Neuronal stem cell (in vitro differentiated cells): ENCODE results near the gene RNF149. TPM values are rescaled to one million over a fixed set of nuclear protein-coding genes. Genes with fewer than 3 reads are reported as not detected.

Source experiments
- DNase-seq: peaks from one replicate; pipeline ENCODE4 v3.0.0-alpha.2; 2013; ENCODE audit warnings: low spot score
- H2AFZ ChIP-seq: one replicate; pipeline ENCODE4 v1.6.1; 2013; ENCODE audit warnings: mild to moderate bottlenecking, low read length, inconsistent platforms
- H2AK5ac ChIP-seq: 2 replicates; pipeline ENCODE4 v1.6.1; 2013; ENCODE audit warnings: low read depth, mild to moderate bottlenecking, inconsistent platforms, low read length, moderate library complexity, mixed read lengths
- H2BK120ac ChIP-seq: 2 replicates; pipeline ENCODE4 v1.6.1; 2013; ENCODE audit warnings: low read depth, mild to moderate bottlenecking, inconsistent platforms, low read length, moderate library complexity, mixed read lengths
- H2BK12ac ChIP-seq: one replicate; pipeline ENCODE4 v1.6.1; 2013; ENCODE audit warnings: low read length, inconsistent platforms
- H2BK15ac ChIP-seq: 2 replicates; pipeline ENCODE4 v1.6.1; 2013; ENCODE audit warnings: mild to moderate bottlenecking, low read length, inconsistent platforms, mixed read lengths
- H2BK5ac ChIP-seq: one replicate; pipeline ENCODE4 v1.6.1; 2013; ENCODE audit warnings: inconsistent platforms, mild to moderate bottlenecking, low read length, moderate library complexity
- H3K14ac ChIP-seq: one replicate; pipeline ENCODE4 v1.6.1; 2013; ENCODE audit warnings: low read length, inconsistent platforms
- H3K18ac ChIP-seq: 2 replicates; pipeline ENCODE4 v1.6.1; 2013; ENCODE audit warnings: low read length, inconsistent platforms
- H3K23ac ChIP-seq: 2 replicates; pipeline ENCODE4 v1.6.1; 2013; ENCODE audit warnings: low read depth, mild to moderate bottlenecking, mixed read lengths, low read length, inconsistent platforms; ENCODE audit not compliant: poor library complexity
- H3K27ac ChIP-seq: replicated peaks from 3 replicates; pipeline ENCODE4 v1.5.1; 2013; ENCODE audit warnings: low read length, inconsistent platforms
- H3K27me3 ChIP-seq, 3 experiments: 2 replicates each; pipeline ENCODE4 v1.6.1; 2013; ENCODE audit warnings: low read length in 3 of 3, mild to moderate bottlenecking in 2 of 3, inconsistent platforms in 1 of 3, low read depth in 1 of 3, mixed read lengths in 1 of 3, moderate library complexity in 1 of 3; ENCODE audit not compliant: control insufficient read depth in 3 of 3, insufficient read depth in 3 of 3
- H3K36me3 ChIP-seq, 2 donors: replicated peaks in 1 of 2; 2 replicates each; pipeline ENCODE4 v1.6.1; 2013; ENCODE audit warnings: low read length in 2 of 2; ENCODE audit not compliant: control insufficient read depth in 2 of 2, insufficient read depth in 2 of 2
- H3K4ac ChIP-seq: 2 replicates; pipeline ENCODE4 v1.6.1; 2013; ENCODE audit warnings: inconsistent platforms, mild to moderate bottlenecking, low read length, moderate library complexity
- H3K4me1 ChIP-seq, 2 donors: 1 replicate in 1 of 2; 2 replicates in 1 of 2; pipeline ENCODE4 v1.6.1; 2013; ENCODE audit warnings: low read length in 2 of 2, low read depth in 1 of 2; ENCODE audit not compliant: control insufficient read depth in 2 of 2, insufficient read depth in 1 of 2
- H3K4me2 ChIP-seq: one replicate; pipeline ENCODE4 v1.6.1; 2013; ENCODE audit warnings: mild to moderate bottlenecking, low read length, inconsistent platforms; ENCODE audit not compliant: insufficient read depth, poor library complexity, severe bottlenecking
- H3K4me3 ChIP-seq, 2 donors: 2 replicates each; pipeline ENCODE4 v1.5.1; 2013; ENCODE audit warnings: low read length in 2 of 2, mild to moderate bottlenecking in 2 of 2, inconsistent platforms in 1 of 2, moderate library complexity in 1 of 2
- H3K79me1 ChIP-seq: one replicate; pipeline ENCODE4 v1.6.1; 2013; ENCODE audit warnings: low read depth, mild to moderate bottlenecking, inconsistent platforms, low read length, moderate library complexity
- H3K9ac ChIP-seq: one replicate; pipeline ENCODE4 v1.6.1; 2013; ENCODE audit warnings: mild to moderate bottlenecking, low read depth, low read length, inconsistent platforms; ENCODE audit not compliant: poor library complexity
- H3K9me3 ChIP-seq, 2 donors: replicated peaks in 1 of 2; 2 replicates each; pipeline versions ENCODE3 to v1.6.1; 2013; ENCODE audit warnings: low read length in 2 of 2, mild to moderate bottlenecking in 2 of 2, inconsistent platforms in 1 of 2, low read depth in 1 of 2, mixed read lengths in 1 of 2, moderate library complexity in 1 of 2; ENCODE audit not compliant: control insufficient read depth in 2 of 2, insufficient read depth in 1 of 2
- H4K8ac ChIP-seq: one replicate; pipeline ENCODE4 v1.6.1; 2013; ENCODE audit warnings: low read depth, mild to moderate bottlenecking, inconsistent platforms, low read length, moderate library complexity
- H4K91ac ChIP-seq: one replicate; pipeline ENCODE4 v1.6.1; 2013; ENCODE audit warnings: low read length, low read depth, mild to moderate bottlenecking, inconsistent platforms; ENCODE audit not compliant: poor library complexity
- WGBS, 2 donors: extraction: QIAGEN DNeasy Blood & Tissue Kit; methylation state at CpG; one replicate each; pipeline ENCODE4 v1.1.7; 2013; ENCODE audit warnings: missing lambda C conversion rate in 2 of 2, mixed read lengths in 1 of 2; ENCODE audit not compliant: insufficient read length in 2 of 2, insufficient replicate concordance in 1 of 2; ENCODE audit errors: extremely low coverage in 2 of 2; 5-methylcytosine and 5-hydroxymethylcytosine counted together
- polyA plus RNA-seq, 2 experiments: library from polyadenylated mRNA; stranded (reverse); fragments of 200-250 nt; gene quantifications; one replicate each; pipeline ENCODE4 v1.2.3, GENCODE V29; 2013

RNF149 gene, protein sequence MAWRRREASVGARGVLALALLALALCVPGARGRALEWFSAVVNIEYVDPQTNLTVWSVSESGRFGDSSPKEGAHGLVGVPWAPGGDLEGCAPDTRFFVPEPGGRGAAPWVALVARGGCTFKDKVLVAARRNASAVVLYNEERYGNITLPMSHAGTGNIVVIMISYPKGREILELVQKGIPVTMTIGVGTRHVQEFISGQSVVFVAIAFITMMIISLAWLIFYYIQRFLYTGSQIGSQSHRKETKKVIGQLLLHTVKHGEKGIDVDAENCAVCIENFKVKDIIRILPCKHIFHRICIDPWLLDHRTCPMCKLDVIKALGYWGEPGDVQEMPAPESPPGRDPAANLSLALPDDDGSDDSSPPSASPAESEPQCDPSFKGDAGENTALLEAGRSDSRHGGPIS
- polyA plus RNA-seq (2013, experiment 1 of 2): 16.8 TPM
- 17.8 TPM for polyA plus RNA-seq (2013, experiment 2 of 2)

DNA sequence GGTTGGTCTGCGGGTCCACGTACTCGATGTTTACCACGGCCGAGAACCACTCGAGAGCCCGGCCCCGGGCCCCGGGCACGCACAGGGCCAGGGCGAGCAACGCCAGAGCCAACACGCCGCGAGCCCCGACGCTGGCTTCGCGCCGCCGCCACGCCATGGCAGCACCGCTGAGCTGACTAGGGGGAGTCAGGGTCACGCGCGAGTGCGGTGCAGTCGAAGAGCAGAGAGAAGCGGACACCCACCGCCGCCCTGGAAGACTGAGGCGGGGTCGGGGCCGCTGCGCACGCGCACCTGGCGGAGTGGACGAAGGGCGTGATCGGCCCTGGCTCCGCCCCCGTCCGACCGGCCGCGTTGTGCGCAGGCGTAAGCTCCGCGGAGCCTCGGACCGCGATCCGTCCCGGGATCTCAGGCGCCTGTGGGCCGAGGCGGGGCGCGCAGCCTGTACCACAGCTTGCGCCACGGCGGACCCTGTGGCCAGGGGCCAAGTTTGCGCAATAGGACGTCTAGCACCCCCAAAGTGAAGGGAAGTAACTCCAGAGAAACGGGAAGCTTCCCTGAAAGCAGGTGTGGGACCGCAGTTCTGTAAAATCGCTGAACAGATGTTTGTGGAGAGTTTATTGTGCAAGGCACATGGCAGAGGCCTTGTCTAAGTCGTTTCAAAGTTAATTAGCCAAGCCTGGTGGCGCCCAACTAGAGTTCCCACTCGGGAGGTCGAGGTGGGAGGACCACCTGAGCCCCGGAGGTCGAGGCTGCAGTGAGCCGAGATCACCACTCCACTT is at the start of gene RNF149:
Gene RNF149 (minus strand): TSS at position 270 of the 779 bp plus-strand sequence. CDS start 113 bp downstream, at position 157.
- H2BK15ac ChIP-seq: no peak within 1 kb of the TSS
- H3K4ac ChIP-seq: no peak within 1 kb of the TSS
- peak within 1 kb of the TSS; percentile 99 for H3K18ac ChIP-seq
- H3K9ac ChIP-seq: peak within 1 kb of the TSS; percentile 99
- no peak within 1 kb of the TSS for H2BK12ac ChIP-seq
- peaks cover 0 to 14% of the 10 kb centered on the region in 2 donors for H3K36me3 ChIP-seq
- peak within 1 kb of the TSS; percentile 98 for H2AFZ ChIP-seq
- peak within 1 kb of the TSS; percentile 22 for H2BK5ac ChIP-seq
- peak within 1 kb of the TSS; percentile 99 for H3K14ac ChIP-seq
- peaks cover 3% of the 10 kb centered on the region for H3K79me1 ChIP-seq
- H3K9me3 ChIP-seq: no peaks in the 10 kb centered on the region
- H2AK5ac ChIP-seq: peak within 1 kb of the TSS; percentile 78
- H3K27me3 ChIP-seq: peaks cover 0 to 13% (median 0%) of the 10 kb centered on the region in 3 experiments
- no peak within 1 kb of the TSS for H4K8ac ChIP-seq
- H3K27ac ChIP-seq: peak within 1 kb of the TSS; percentile 8
- H3K4me3 ChIP-seq: peak within 1 kb of the TSS; percentile 79 to 98
- H3K4me1 ChIP-seq: peaks cover 8 to 9% of the 10 kb centered on the region in 2 donors
- WGBS, 2 donors: no CpG with 5 or more reads among the region's 76 CpGs
- H2BK120ac ChIP-seq: peak within 1 kb of the TSS; percentile 14
- H3K4me2 ChIP-seq: peak within 1 kb of the TSS; percentile 93
- peak within 1 kb of the TSS; percentile 4 for H4K91ac ChIP-seq
- DNase-seq: peak; percentile 87
- H3K23ac ChIP-seq: peak within 1 kb of the TSS; percentile 53

- no peak overlapping the region for H2AFZ ChIP-seq
- no peaks in the 10 kb centered on the region for H3K27me3 ChIP-seq
- no peaks in the 10 kb centered on the region for H3K79me1 ChIP-seq
- no peak overlapping the region for H3K14ac ChIP-seq
- no peak overlapping the region for H2AK5ac ChIP-seq
- no peak overlapping the region for H3K4me3 ChIP-seq
- no peak overlapping the region for H4K8ac ChIP-seq
- H2BK120ac ChIP-seq: no peak overlapping the region
- H2BK12ac ChIP-seq: no peak overlapping the region
- no peaks in the 10 kb centered on the region for H3K9me3 ChIP-seq
- H3K18ac ChIP-seq: no peak overlapping the region
- no peak overlapping the region for H3K27ac ChIP-seq
- no peak for DNase-seq
- no peak overlapping the region for H3K9ac ChIP-seq
- no peak overlapping the region for H3K23ac ChIP-seq
- H3K36me3 ChIP-seq: no peaks in the 10 kb centered on the region
- no peak overlapping the region for H3K4me2 ChIP-seq
- H2BK15ac ChIP-seq: no peak overlapping the region
- no peak overlapping the region for H2BK5ac ChIP-seq
- H3K4me1 ChIP-seq: no peaks in the 10 kb centered on the region
- no peak overlapping the region for H4K91ac ChIP-seq
- H3K4ac ChIP-seq: no peak overlapping the region
Measured at GRCh38 chr2:101357376-101357775, 48.9 kb upstream of the RNF149 start.

GRCh38 chr2:101356521-101356920 is 48.0 kb upstream of the RNF149 start:
- H2BK120ac ChIP-seq: no peak overlapping the region
- H3K14ac ChIP-seq: no peak overlapping the region
- H3K79me1 ChIP-seq: no peaks in the 10 kb centered on the region
- H3K18ac ChIP-seq: no peak overlapping the region
- no CpG with 5 or more reads among the region's 2 CpGs for WGBS, 2 donors
- no peaks in the 10 kb centered on the region for H3K27me3 ChIP-seq
- no peak overlapping the region for H2BK15ac ChIP-seq
- H3K4me1 ChIP-seq: no peaks in the 10 kb centered on the region
- H3K23ac ChIP-seq: no peak overlapping the region
- H4K8ac ChIP-seq: no peak overlapping the region
- no peak overlapping the region for H4K91ac ChIP-seq
- no peak overlapping the region for H3K4me3 ChIP-seq
- H3K36me3 ChIP-seq: no peaks in the 10 kb centered on the region
- H3K4me2 ChIP-seq: no peak overlapping the region
- H2BK5ac ChIP-seq: no peak overlapping the region
- H3K4ac ChIP-seq: no peak overlapping the region
- H2AK5ac ChIP-seq: no peak overlapping the region
- no peaks in the 10 kb centered on the region for H3K9me3 ChIP-seq
- H2BK12ac ChIP-seq: no peak overlapping the region
- H3K27ac ChIP-seq: no peak overlapping the region
- no peak overlapping the region for H3K9ac ChIP-seq
- no peak for DNase-seq
- no peak overlapping the region for H2AFZ ChIP-seq

- no peak overlapping the region for H4K91ac ChIP-seq
- H3K4me3 ChIP-seq: no peak overlapping the region
- WGBS, 2 donors: no CpG with 5 or more reads among the region's 6 CpGs
- H3K27me3 ChIP-seq: no peaks in the 10 kb centered on the region
- no peak overlapping the region for H2AK5ac ChIP-seq
- H4K8ac ChIP-seq: no peak overlapping the region
- no peaks in the 10 kb centered on the region for H3K79me1 ChIP-seq
- H3K27ac ChIP-seq: no peak overlapping the region
- H3K4me2 ChIP-seq: no peak overlapping the region
- H3K9ac ChIP-seq: no peak overlapping the region
- H2BK12ac ChIP-seq: no peak overlapping the region
- H3K23ac ChIP-seq: no peak overlapping the region
- H3K18ac ChIP-seq: no peak overlapping the region
- H3K36me3 ChIP-seq: no peaks in the 10 kb centered on the region
- DNase-seq: no peak
- no peaks in the 10 kb centered on the region for H3K4me1 ChIP-seq
- H3K9me3 ChIP-seq: no peaks in the 10 kb centered on the region
- no peak overlapping the region for H3K4ac ChIP-seq
- no peak overlapping the region for H3K14ac ChIP-seq
- H2AFZ ChIP-seq: no peak overlapping the region
- H2BK15ac ChIP-seq: no peak overlapping the region
- no peak overlapping the region for H2BK120ac ChIP-seq
- no peak overlapping the region for H2BK5ac ChIP-seq
Measured at GRCh38 chr2:101356055-101356454, 47.6 kb upstream of the RNF149 start.
